GM18868 (cell line): ENCODE data around the gene DMRTA1.
"Not testable (repeated sequence)": the region's sequence is repeated elsewhere in the genome, so short reads cannot be mapped to it uniquely, and the experiment has no call there.

Experiments
- ATAC-seq: cut with Tn5 transposase; IDR thresholded peaks from one replicate; pipeline ENCODE4 v1.9.1; 2021; ENCODE audit warnings: mild to moderate bottlenecking, moderate library complexity; ENCODE audit not compliant: unreplicated experiment

DMRTA1 gene

DNA sequence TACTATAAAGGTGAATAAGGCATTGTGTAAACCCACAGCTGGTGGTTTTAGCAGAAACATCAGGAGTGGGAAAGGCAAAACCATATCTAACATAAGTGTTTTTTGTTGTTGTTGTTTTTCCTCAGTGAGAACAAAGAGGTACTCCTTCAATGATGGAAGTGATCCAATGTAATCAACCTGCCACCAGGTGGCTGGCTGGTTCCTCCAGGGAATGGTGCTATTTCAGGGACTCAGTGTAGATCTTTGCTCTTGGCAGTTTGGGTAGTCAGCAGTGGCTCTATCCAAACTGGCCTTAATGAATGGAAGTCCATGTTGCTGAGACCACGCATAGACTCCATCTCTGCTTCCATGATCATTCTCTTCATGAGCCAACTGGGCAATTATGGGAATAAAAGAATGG lies 10.8 kb downstream of the DMRTA1 start:
- ATAC-seq: no peak

DNA sequence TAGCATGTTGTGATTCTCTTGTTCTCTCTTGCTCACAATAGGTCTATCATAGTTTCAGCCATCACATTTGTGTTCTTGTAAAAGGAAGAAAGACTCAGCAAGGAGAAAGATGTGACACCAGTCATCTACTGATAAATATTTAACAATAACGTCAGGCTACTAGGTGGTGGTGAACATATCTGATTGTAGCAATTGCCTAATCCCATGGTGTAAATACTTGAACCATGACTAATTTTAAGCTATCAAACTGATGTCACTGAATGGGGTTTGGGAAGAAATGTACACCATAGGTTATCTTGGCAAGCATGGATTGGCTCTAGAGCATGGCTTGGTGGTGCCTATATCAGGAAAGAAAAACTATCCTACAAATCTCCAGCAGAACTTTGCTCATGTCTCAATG lies 16.6 kb downstream of the DMRTA1 start:
- no peak for ATAC-seq

DNA sequence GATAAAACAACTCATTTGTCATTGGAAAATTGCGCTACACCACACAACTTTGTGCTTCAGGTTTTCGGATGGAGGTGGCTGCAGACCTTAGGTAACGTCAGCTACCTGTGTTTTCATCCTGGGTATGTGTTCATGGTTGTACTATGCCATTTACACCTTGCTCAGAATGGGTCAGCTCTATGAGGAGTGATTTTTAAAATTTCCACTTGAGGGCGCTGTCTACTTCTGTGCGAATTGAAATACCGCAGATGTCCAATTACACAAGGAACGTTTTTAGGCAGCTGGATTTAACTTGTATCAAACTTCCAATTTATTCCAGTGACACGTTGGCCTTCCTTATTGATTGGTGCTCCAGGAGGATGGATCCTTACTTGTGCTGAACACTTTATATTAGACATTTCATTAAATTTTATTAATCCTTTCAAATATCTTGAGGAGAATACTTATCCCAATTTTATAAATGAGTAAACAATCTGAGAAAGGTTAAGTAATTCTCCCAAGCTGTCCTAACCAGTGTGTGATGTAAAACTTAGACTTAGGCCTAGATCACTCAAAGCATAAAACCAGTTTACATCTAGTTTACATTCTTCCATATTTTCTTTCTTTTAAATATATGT lies 23.4 kb downstream of the DMRTA1 start:
- peak; percentile 90 for ATAC-seq

DNA sequence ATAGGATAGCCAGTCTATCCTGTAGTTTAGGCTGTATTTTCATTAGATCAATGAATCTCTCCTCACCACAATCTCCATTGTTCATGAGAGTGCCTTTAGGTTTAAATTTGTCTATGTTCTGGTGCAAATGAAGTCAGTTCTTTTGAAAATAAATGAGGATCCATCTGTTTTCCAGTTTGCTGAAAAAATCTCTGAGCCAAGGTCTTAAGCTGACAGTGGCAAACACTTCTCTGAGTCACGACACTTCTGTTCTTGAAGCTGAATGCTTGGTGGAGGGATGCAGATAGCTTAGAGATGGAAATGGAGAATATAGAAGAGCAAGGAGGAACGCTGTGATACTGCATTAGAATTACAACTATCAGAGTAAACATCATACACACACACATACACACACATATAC lies 34.9 kb downstream of the DMRTA1 start:
- no peak for ATAC-seq

DNA sequence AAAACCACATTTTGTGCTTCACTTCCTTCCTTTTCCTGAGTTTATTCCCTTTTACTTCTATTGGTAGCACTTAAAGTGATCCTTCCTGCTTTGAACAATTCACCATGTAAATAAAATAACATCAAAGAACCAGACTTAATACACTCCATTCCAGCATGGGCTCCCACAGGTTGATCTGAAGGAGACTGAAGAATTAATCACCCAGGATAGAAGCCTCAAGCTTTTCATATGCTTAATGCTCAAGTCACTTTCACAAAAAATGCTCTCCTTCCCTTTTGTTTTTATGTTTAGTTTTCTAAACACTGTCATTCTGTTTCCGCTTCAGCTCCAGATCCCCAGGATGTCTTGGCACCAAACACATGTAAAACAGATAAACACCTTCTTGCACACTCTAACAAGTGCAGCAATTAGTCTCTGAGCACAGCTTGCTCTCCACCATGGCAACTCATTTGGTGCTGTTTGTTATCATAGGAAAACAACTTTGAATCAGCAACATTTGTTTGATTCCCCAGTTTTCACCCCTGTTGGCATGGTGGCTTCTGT lies 37.0 kb downstream of the DMRTA1 start:
- ATAC-seq: no peak

DNA sequence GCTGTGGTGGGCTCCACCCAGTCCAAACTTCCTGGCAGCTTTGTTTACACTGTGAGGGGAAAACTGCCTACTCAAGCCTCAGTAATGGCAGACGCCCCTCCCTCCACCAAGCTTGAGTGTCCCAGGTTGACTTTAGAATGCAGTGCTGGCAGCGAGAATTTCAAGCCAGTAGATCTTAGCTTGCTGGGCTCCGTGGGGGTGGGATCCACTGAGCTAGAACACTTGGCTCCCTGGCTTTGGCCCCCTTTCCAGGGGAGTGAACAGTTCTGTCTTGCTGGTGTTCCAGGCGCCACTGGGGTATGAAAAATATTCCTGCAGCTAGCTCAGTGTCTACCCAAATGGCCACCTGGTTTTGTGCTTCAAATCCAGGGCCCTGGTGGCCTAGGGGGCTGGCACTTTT lies 49.6 kb downstream of the DMRTA1 start:
- not testable (repeated sequence) for ATAC-seq
